GM18498 (cell line): ENCODE results near the gene PNPT1.

ENCODE experiments used
- ATAC-seq: cut with Tn5 transposase; IDR thresholded peaks from one replicate; pipeline ENCODE4 v1.9.1; 2021; ENCODE audit warnings: mild to moderate bottlenecking, moderate library complexity; ENCODE audit not compliant: unreplicated experiment

Gene PNPT1

GRCh38 chr2:55672630-55673029 is 21.0 kb downstream of the PNPT1 start:
- no peak for ATAC-seq

DNA sequence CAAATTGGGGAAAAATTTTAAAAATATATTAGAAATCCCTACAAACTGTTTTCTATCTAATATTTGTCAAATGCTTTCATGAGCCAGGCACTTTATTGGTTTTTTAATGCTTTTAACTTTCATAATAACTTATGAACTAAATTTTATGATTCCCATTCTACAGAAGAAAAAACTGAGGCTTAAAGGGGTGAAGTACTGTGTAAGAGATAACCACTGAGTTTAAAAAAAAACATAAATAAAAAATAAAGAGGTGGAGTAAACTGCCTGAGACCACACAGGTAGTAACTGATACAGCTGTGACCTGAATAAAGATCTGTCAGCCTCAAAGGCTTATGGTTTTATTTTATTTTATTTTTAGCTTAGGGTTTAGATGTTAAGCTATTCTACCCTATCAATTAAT is 24.7 kb downstream of the PNPT1 start:
- no peak for ATAC-seq

GRCh38 chr2:55653255-55653654 is 40.4 kb downstream of the PNPT1 start:
- no peak for ATAC-seq

GRCh38 chr2:55649211-55649610 is 44.4 kb downstream of the PNPT1 start:
- no peak for ATAC-seq

- no peak for ATAC-seq
These were observed 56.8 kb downstream of the PNPT1 start for GRCh38 chr2:55636831-55637230.

GRCh38 chr2:55628931-55629330 is 64.7 kb downstream of the PNPT1 start:
- no peak for ATAC-seq

DNA sequence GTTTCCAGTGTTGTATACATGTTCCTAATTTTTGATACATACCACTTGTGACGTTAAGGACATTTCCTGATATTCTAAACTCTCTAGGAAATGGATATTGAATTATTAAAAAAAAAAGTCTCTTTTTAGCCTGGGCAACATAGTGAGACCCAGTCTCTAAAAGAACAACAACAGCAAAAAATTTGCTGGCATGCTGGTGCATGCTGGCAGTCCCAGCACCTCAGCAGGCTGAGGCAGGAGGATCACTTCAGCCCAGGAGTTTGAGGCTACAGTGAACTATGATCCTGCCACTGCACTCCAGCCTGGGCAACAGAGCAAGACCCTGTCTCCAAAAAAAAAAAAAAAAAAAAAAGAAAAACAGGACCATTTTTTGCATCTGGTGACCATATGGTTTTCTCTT is 65.7 kb downstream of the PNPT1 start:
- ATAC-seq: no peak

- no peak for ATAC-seq
These were observed 71.8 kb downstream of the PNPT1 start for GRCh38 chr2:55621802-55622201.

GRCh38 chr2:55620123-55620779 is 73.4 kb downstream of the PNPT1 start:
- ATAC-seq: no peak

DNA sequence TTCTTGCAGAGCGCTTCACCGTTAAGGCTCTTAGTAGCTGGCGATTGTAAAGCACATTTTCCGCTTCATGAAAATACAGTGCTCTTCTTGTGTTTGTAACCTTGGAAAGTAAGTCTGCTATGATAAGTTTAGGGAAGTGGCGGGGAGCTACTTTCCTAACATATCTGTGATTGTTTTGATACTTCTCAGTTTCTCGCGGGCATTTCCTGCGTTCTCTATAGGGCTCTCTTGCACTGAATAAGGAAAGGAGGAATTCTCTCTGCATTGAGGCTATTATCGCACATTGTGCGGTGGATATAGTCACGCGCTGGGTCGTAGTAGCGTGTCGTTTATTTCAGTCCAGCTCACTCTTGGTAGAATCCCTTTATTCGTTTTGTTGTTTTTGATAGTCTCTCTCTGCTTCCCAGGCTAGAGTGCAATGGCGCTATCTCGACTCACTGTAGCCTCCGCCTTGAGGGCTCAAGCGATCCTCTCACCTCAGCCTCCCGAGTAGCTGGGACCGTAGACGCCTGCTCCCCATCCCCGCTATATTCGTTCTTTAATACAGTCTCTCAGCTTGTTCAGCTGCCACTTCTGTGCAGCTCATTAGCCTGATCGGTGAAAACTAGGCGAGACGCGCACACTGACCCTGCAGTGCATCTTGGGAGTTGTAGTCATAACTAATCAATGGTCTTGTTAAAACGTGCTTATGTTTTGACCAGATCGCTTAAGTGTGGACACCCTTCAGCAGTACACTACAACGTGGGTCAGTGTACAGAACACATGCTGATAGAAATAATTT is 75.2 kb downstream of the PNPT1 start:
- peak; percentile 40 for ATAC-seq

- ATAC-seq: peak; percentile 0
These were observed 75.7 kb downstream of the PNPT1 start for GRCh38 chr2:55618025-55618274.

DNA sequence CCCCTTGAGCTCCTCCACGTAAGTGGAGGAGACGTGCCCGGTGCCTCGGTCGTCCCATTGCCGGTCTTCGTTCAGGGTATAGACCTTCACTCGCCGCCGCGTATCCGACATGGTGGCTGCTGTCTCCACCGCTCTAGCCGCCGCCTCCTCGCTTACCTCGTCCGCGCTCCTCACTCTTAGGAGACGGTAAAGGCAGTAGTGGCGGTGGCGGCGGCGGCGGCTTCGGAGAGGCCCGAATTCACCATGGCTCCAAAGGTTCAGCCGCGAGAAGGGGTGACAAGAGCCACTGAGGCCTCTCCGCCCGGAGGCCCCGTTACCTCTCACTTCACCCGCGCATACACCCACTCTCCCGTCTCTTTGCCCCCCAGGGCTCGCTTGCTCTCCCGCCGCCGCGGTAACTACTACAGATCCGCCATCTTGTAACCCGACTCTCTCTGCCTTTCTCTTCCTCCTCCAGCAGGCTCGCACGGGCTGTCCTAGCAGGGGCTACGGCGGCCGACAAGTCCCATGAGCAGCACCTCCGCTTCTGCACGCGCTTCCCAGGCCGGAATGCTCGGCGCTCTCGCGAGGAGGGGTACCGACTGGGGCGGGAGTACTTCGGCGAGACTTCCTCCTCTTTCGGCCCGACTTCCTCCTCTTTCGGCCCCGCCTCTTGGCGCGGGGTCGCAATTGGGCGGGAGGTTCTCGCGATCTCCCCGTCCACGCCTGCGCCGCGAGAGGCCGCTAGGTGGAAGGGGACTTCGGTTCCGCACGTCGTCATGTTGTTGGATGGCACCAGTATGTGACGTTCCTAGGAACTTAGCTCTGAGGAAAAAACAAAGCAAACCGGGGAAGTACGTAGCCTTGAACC is 76.2 kb downstream of the PNPT1 start, which contains the start of gene PPP4R3B:
Gene PPP4R3B, minus strand, starts transcription at position 448 of the 850 bp plus-strand sequence. Its CDS starts 337 bp downstream, at position 111.
- ATAC-seq: peak; percentile 84

GRCh38 chr2:55616551-55617174 is 77.0 kb downstream of the PNPT1 start:
- ATAC-seq: peak; percentile 17

- ATAC-seq: no peak
These were observed 81.6 kb downstream of the PNPT1 start for GRCh38 chr2:55611997-55612396.

DNA sequence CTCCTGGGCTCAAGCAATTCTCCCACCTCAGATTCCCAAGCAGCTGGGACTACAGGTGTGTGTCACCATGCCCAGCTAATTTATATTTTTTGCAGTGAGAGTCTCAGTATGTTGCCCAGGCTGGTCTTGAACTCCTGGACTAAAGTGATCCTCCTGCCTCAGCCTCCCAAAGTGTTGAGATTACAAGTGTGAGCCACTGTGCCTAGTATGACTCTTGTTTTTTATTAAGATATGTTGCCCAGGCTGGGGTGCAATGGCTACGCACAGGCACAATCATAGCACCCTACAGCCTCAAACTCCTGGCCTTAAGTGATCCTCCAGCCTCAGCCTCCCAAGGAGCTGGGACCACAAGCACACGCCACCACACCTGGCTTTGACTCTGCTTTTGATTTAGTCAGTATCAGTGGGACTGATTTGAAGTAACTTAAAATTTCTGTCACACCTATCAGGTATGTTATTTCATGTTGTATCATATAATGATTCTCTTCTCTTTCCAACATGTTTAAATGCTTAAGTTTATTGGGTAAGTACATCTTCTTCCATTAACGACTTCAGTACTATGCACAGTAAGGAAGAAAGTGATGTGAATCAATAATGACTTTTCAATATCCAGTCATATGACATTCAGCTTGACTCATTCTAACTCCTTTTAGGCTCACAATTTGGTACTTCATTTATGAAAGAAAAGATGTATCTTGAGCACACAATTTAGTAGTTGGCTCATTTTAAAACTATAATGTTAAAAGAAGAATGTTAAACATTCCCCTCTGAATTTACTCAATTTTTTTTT is 82.5 kb downstream of the PNPT1 start:
- ATAC-seq: no peak

DNA sequence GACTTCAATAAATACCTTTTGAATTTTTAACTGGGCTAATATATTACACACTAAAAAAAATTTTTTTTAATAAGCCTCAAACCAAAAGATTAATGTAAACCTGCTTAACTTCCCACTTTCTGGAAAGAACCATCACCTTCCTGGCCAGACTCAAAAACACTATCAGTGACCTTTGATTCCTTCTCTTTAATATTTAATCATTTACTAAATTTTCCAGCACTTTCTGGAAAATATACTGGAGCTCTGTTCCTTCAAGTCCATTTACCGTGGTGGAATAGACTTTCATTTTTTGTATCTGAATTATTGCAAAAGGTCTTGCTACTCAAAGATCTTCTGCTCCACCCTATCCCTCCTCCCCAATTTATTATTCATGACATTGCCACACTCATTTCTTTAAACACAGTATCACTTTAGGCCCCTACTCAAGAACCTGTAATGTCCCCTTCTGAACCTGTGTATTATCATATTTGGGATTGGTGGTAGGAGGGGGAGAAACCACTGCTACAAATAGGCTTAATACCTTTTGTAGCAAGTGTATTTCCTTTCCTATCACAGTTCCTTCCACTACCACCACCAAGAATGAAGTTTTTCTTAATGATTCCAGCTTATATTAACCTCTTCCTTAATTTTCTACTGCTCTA is 83.6 kb downstream of the PNPT1 start:
- ATAC-seq: no peak

GRCh38 chr2:55609193-55609794 is 84.3 kb downstream of the PNPT1 start:
- ATAC-seq: no peak

GRCh38 chr2:55607717-55608116 is 85.9 kb downstream of the PNPT1 start:
- ATAC-seq: no peak

GRCh38 chr2:55604027-55604565 is 89.5 kb downstream of the PNPT1 start:
- no peak for ATAC-seq
